HepG2 (cell line): ENCODE data around the gene ZSWIM5. TPM values are rescaled to one million over a fixed set of nuclear protein-coding genes. Genes with fewer than 3 reads are reported as not detected.

ENCODE experiments used
- ATAC-seq: fragments of 200-7000 bp; cut with Tn5 transposase; 3 replicates; pipeline ENCODE4 v1.9.1; 2020; ENCODE audit warnings: mild to moderate bottlenecking, moderate library complexity
- BruUV-seq: library from RNA; stranded (reverse); fragments of 400-500 nt; replicated peaks from 2 replicates; lab custom pipeline; 2021; lab: Mats Ljungman, UMichigan
- CTCF ChIA-PET: fragments of 300-600 bp; formaldehyde crosslinking; extraction: SDS; loops from one replicate; lab custom pipeline; 2021; ENCODE audit warnings: low total read pairs, inconsistent platforms, low intra/inter-chr PET ratio; lab: Yijun Ruan, JAX
- POLR2A ChIA-PET: fragments of 350-600 bp; sonication (Branson Sonifier 250); formaldehyde crosslinking; loops from one replicate; lab custom pipeline; 2020; ENCODE audit warnings: antibody characterized with exemption, inconsistent platforms; lab: Yijun Ruan, JAX
- DNase-seq: peaks from one replicate; pipeline ENCODE4 v3.0.0-alpha.2; 2015; ENCODE audit warnings: low spot score
- FAIRE-seq: peaks from 3 replicates; lab custom pipeline; 2011; peaks lifted over from hg19 to GRCh38; lab: Jason Lieb, UNC
- H2AFZ ChIP-seq: one replicate; pipeline ENCODE4 v1.6.1; 2011; ENCODE audit warnings: low read length, inconsistent platforms
- H3K27ac ChIP-seq: fragments of 300-600 bp; 3 replicates; pipeline ENCODE4 v1.8.0; 2011; ENCODE audit warnings: mixed run types, mild to moderate bottlenecking, mixed read lengths, low read length, inconsistent platforms; ENCODE audit not compliant: insufficient read depth; ENCODE audit errors: extremely low read length
- H3K27me3 ChIP-seq, 2 experiments: fragments of 200-600 bp in 1 of 2; 2 replicates in 1 of 2; 3 replicates in 1 of 2; pipeline versions ENCODE4 v1.6.0 to v1.8.0; 2011; ENCODE audit warnings: low read length in 2 of 2, mild to moderate bottlenecking in 2 of 2, moderate library complexity in 2 of 2, inconsistent platforms in 1 of 2; ENCODE audit not compliant: insufficient read depth in 2 of 2, control insufficient read depth in 1 of 2
- H3K36me3 ChIP-seq, 2 experiments: fragments of 200-600 bp in 1 of 2; replicated peaks in 1 of 2; 2 replicates in 1 of 2; 3 replicates in 1 of 2; pipeline versions ENCODE4 v1.5.1 to v1.8.0; 2011; ENCODE audit warnings: low read length in 2 of 2, inconsistent platforms in 1 of 2; ENCODE audit not compliant: insufficient read depth in 2 of 2, control insufficient read depth in 1 of 2
- H3K4me1 ChIP-seq: 2 replicates; pipeline ENCODE4 v1.5.1; 2012; ENCODE audit warnings: low read length, inconsistent platforms; ENCODE audit not compliant: insufficient read depth
- H3K4me2 ChIP-seq: 2 replicates; pipeline ENCODE4 v1.6.0; 2011; ENCODE audit warnings: low read depth, low read length, inconsistent platforms
- H3K4me3 ChIP-seq, 3 experiments: fragments of 200-600 bp in 1 of 3; sonication (generic), shearing (Covaris generic) in 1 of 3; replicated peaks in 1 of 3; 2 replicates each; pipeline ENCODE4 v1.5.1; 2011 to 2016; ENCODE audit warnings: low read length in 3 of 3, inconsistent platforms in 2 of 3, low read depth in 2 of 3, mild to moderate bottlenecking in 2 of 3, control low read depth in 1 of 3, mixed read lengths in 1 of 3; ENCODE audit not compliant: insufficient read depth in 1 of 3
- H3K79me2 ChIP-seq: one replicate; pipeline ENCODE4 v1.6.1; 2011; ENCODE audit warnings: low read length, inconsistent platforms; ENCODE audit not compliant: insufficient read depth
- H3K9ac ChIP-seq: 2 replicates; pipeline ENCODE4 v1.6.0; 2011; ENCODE audit warnings: mild to moderate bottlenecking, low read depth, low read length, inconsistent platforms; ENCODE audit not compliant: insufficient read depth
- H3K9me3 ChIP-seq: 2 replicates; pipeline ENCODE4 v1.5.1; 2012; ENCODE audit warnings: mild to moderate bottlenecking, low read length
- H4K20me1 ChIP-seq: 2 replicates; pipeline ENCODE4 v1.6.0; 2011; ENCODE audit warnings: inconsistent platforms, mild to moderate bottlenecking, low read length, moderate library complexity; ENCODE audit not compliant: insufficient read depth
- ELF4 ChIP-seq: sonication (generic); formaldehyde crosslinking; IDR thresholded peaks from 2 replicates; pipeline ENCODE4 v1.5.0; 2020; ENCODE audit warnings: missing genetic modification reagents, mild to moderate bottlenecking, moderate library complexity, borderline replicate concordance
- ETS1 ChIP-seq: sonication (generic); formaldehyde crosslinking; IDR thresholded peaks from 2 replicates; pipeline ENCODE4 v1.4.0; 2020; ENCODE audit warnings: missing genetic modification reagents
- GLMP ChIP-seq: sonication (generic); formaldehyde crosslinking; IDR thresholded peaks from 2 replicates; pipeline ENCODE4 v1.9.0; 2021; ENCODE audit warnings: missing genetic modification reagents, mild to moderate bottlenecking, borderline replicate concordance
- HNF1B ChIP-seq: sonication (generic); formaldehyde crosslinking; IDR thresholded peaks from 2 replicates; pipeline ENCODE4 v1.5.1; 2020; ENCODE audit warnings: mild to moderate bottlenecking, moderate library complexity, missing genetic modification reagents
- KLF15 ChIP-seq: sonication (generic); formaldehyde crosslinking; IDR thresholded peaks from 2 replicates; pipeline ENCODE4 v1.8.1; 2023; ENCODE audit warnings: borderline replicate concordance, mild to moderate bottlenecking, inconsistent platforms, missing genetic modification reagents, mixed read lengths
- RELA ChIP-seq: sonication (generic); formaldehyde crosslinking; IDR thresholded peaks from 2 replicates; pipeline ENCODE4 v1.4.0; 2020; ENCODE audit warnings: missing genetic modification reagents
- SAP130 ChIP-seq: IDR thresholded peaks from 2 replicates; pipeline ENCODE4 v1.6.1; 2016; ENCODE audit warnings: low read depth
- TFAP4 ChIP-seq: sonication (generic); IDR thresholded peaks from 2 replicates; pipeline ENCODE4 v1.6.1; 2016; ENCODE audit warnings: low read depth, borderline replicate concordance
- TFDP2 ChIP-seq: sonication (generic); formaldehyde crosslinking; IDR thresholded peaks from 2 replicates; pipeline ENCODE4 v1.4.0; 2020; ENCODE audit warnings: missing genetic modification reagents
- ZMYM3 ChIP-seq: sonication (generic); formaldehyde crosslinking; IDR thresholded peaks from 2 replicates; pipeline ENCODE4 v1.5.1; 2020; ENCODE audit warnings: mild to moderate bottlenecking, missing genetic modification reagents
- ZSCAN22 ChIP-seq: sonication (generic); formaldehyde crosslinking; IDR thresholded peaks from 2 replicates; pipeline ENCODE4 v1.4.0; 2020; ENCODE audit warnings: mild to moderate bottlenecking, missing genetic modification reagents
- WGBS: methylation state at CpG from one replicate; pipeline ENCODE4 v1.1.6; 2017; ENCODE audit warnings: low lambda C conversion rate; 5-methylcytosine and 5-hydroxymethylcytosine counted together
- in situ Hi-C: cut with HindIII; loops from 2 replicates; pipeline ENCODE4 v1.10.0; 2017; ENCODE audit warnings: low pct_unique_long_range_greater_than_20kb; ENCODE audit not compliant: extremely low pct_ligation_motif_present
- intact Hi-C: fragments of 100-400 bp; cut with micrococcal nuclease; formaldehyde crosslinking; loops from one replicate; pipeline ENCODE4 v1.10.0; 2022; ENCODE audit not compliant: unreplicated experiment
- polyA plus RNA-seq, 8 experiments: library from polyadenylated mRNA; depleted of rRNA in 3 of 8; stranded (reverse) in 7 of 8; unstranded in 1 of 8; fragments of >200 nt; fragmentation: Illumina TruSeq in 4 of 8; extraction: Trizol in 4 of 8; gene quantifications; 2 replicates each; pipeline versions ENCODE4 v1.2.1 to v1.2.3, GENCODE V29; 2011 to 2016; ENCODE audit warnings: low read depth in 4 of 8, missing spikeins in 1 of 8, mixed read lengths in 1 of 8; ENCODE audit not compliant: insufficient read depth in 1 of 8
- total RNA-seq, 5 experiments: library from RNA; depleted of rRNA; stranded (reverse); fragments of >200 nt; fragmentation: Illumina TruSeq; extraction: Trizol; gene quantifications; 2 replicates each; pipeline ENCODE4 v1.2.3, GENCODE V29; 2016; ENCODE audit warnings: low read depth in 1 of 5

Gene ZSWIM5
- total and polyA plus RNA-seq, 2 of the 13 experiments (the other 11 are each of a cell fraction or from before 2014, with no cell fraction given), result 11.0 to 20.6 TPM

GRCh38 chr1:45093334-45093733, 113.1 kb downstream of the ZSWIM5 start:
- Histone ChIP-seq H3K4me1 (peaks cover 50% of the 10 kb centered on the region), H3K27ac (no peak overlapping the region), H3K9me3 (no peaks in the 10 kb centered on the region), H3K4me2 (no peak overlapping the region), H3K27me3 (no peaks in the 10 kb centered on the region), H3K79me2 (peaks cover 15% of the 10 kb centered on the region), H2AFZ (no peak overlapping the region), H3K9ac (no peak overlapping the region), H4K20me1 (no peaks in the 10 kb centered on the region), H3K36me3 (no peaks in the 10 kb centered on the region), H3K4me3 (no peak overlapping the region)
- in situ Hi-C loops (no loop called here), intact Hi-C loops (no loop called here)
- BruUV-seq, result no TSS peak
- TF ChIP-seq ELF4 (CRISPR knock-in tag) (no peak), SAP130 (CRISPR knock-in tag) (0 out of 2 replicates have a peak, but pooled peaks have one; percentile 13), ZMYM3 (CRISPR knock-in tag) (no peak), KLF15 (no peak), TFAP4 (peak; percentile 69; the same call in 1 of the 2 replicates), RELA (CRISPR knock-in tag) (no peak), GLMP (no peak)
- ATAC-seq, result peak; percentile 60; the same call in 2 of the 3 replicates
- FAIRE-seq, result no peak
- POLR2A ChIA-PET, result interaction anchor here (1.5 kb wide), 1 partner anchor 210 kb away, joined by 7 read pairs; no protein-coding TSS in a partner anchor
- DNase-seq, result no peak
- CTCF ChIA-PET, result no interaction called here

- Histone ChIP-seq H3K27me3 (no peaks in the 10 kb centered on the region), H3K79me2 (no peaks in the 10 kb centered on the region), H2AFZ (no peak overlapping the region), H3K36me3 (peaks cover 3 to 5% of the 10 kb centered on the region in 2 experiments; a peak in 3 of 5 replicates), H3K9ac (no peak overlapping the region), H3K27ac (no peak overlapping the region), H3K9me3 (no peaks in the 10 kb centered on the region), H3K4me1 (peaks cover 14% of the 10 kb centered on the region), H3K4me2 (no peak overlapping the region), H4K20me1 (no peaks in the 10 kb centered on the region), H3K4me3 (no peak overlapping the region)
- FAIRE-seq (no peak), ATAC-seq (no peak), DNase-seq (no peak)
- CTCF ChIA-PET, result no interaction called here
- in situ Hi-C loops, result no loop called here
- intact Hi-C loops, result no loop called here
- no TSS peak for BruUV-seq
- 90% methylated on average over 2 of the region's 2 CpGs for WGBS
- POLR2A ChIA-PET, result no interaction called here
- TF ChIP-seq HNF1B (CRISPR knock-in tag) (no peak), TFDP2 (CRISPR knock-in tag) (no peak), ZSCAN22 (CRISPR knock-in tag) (no peak), ETS1 (CRISPR knock-in tag) (no peak)
Measured at GRCh38 chr1:45089711-45090110, 116.7 kb downstream of the ZSWIM5 start.
